Vagina (tissue), 2 donors: ENCODE measurements around the gene ARSH.

Experiments
- POLR2AphosphoS5 ChIP-seq, 2 donors: sonication (generic); formaldehyde crosslinking; IDR thresholded peaks; one replicate each; pipeline ENCODE4 v1.9.0; 2017; ENCODE audit warnings: antibody characterized with exemption in 2 of 2, mild to moderate bottlenecking in 2 of 2, low read depth in 1 of 2; ENCODE audit not compliant: insufficient read depth in 1 of 2
- TF ChIP-seq, protein P1 (sequence below), 3 experiments: fragments of 450-650 bp in 2 of 3; fragments of 200-600 bp in 1 of 3; sonication (generic) in 1 of 3; IDR thresholded peaks; one replicate each; pipeline ENCODE4 v1.5.1; 2017 to 2019; ENCODE audit warnings: antibody characterized with exemption in 3 of 3, mild to moderate bottlenecking in 2 of 3, moderate library complexity in 2 of 3

GRCh38 chrX:3037218-3037617 is 30.9 kb downstream of the ARSH start:
- TF ChIP-seq, protein P1, sequence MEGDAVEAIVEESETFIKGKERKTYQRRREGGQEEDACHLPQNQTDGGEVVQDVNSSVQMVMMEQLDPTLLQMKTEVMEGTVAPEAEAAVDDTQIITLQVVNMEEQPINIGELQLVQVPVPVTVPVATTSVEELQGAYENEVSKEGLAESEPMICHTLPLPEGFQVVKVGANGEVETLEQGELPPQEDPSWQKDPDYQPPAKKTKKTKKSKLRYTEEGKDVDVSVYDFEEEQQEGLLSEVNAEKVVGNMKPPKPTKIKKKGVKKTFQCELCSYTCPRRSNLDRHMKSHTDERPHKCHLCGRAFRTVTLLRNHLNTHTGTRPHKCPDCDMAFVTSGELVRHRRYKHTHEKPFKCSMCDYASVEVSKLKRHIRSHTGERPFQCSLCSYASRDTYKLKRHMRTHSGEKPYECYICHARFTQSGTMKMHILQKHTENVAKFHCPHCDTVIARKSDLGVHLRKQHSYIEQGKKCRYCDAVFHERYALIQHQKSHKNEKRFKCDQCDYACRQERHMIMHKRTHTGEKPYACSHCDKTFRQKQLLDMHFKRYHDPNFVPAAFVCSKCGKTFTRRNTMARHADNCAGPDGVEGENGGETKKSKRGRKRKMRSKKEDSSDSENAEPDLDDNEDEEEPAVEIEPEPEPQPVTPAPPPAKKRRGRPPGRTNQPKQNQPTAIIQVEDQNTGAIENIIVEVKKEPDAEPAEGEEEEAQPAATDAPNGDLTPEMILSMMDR (IDR thresholded peaks at IDR 0.05) = no peak
- TF ChIP-seq POLR2AphosphoS5 (IDR thresholded peaks at IDR 0.05; ENCODE audit: insufficient read depth in 1 of 2, low read depth in 1 of 2) = no peak
